GM12875 (cell line): Measurements from ENCODE around the gene DDA1.

Experiments used
- H3K4me3 ChIP-seq: one replicate; pipeline ENCODE4 v1.5.1; 2011; ENCODE audit warnings: low read depth, low read length, control low read depth
- CTCF ChIP-seq: IDR thresholded peaks from 2 replicates; pipeline ENCODE4 v1.5.1; 2011; ENCODE audit warnings: low read depth, mild to moderate bottlenecking, control low read depth, inconsistent platforms, low read length, moderate library complexity, borderline replicate concordance; ENCODE audit not compliant: insufficient read depth

The DDA1 gene

GRCh38 chr19:17314007-17314593 is 4.7 kb downstream of the DDA1 start:
- H3K4me3 ChIP-seq, result no peak overlapping the region
- no peak for TF ChIP-seq CTCF

GRCh38 chr19:17318966-17319365 is 9.6 kb downstream of the DDA1 start:
- no peak overlapping the region for H3K4me3 ChIP-seq
- no peak for TF ChIP-seq CTCF

- TF ChIP-seq CTCF, result no peak
- H3K4me3 ChIP-seq, result no peak overlapping the region
These were observed 10.3 kb downstream of the DDA1 start for GRCh38 chr19:17319473-17320238.

GRCh38 chr19:17320435-17320834 is 11.1 kb downstream of the DDA1 start:
- no peak for TF ChIP-seq CTCF
- no peak overlapping the region for H3K4me3 ChIP-seq

- no peak overlapping the region for H3K4me3 ChIP-seq
- no peak for TF ChIP-seq CTCF
These were observed 12.5 kb downstream of the DDA1 start for GRCh38 chr19:17321655-17322489.

GRCh38 chr19:17322854-17323253 is 13.5 kb downstream of the DDA1 start:
- no peak overlapping the region for H3K4me3 ChIP-seq
- no peak for TF ChIP-seq CTCF
